Neural progenitor cell (in vitro differentiated cells): ENCODE results near the gene ITPR1.

Source experiments
- CTCF ChIP-seq: fragments of 200-600 bp; sonication (generic); IDR thresholded peaks from 2 replicates; pipeline ENCODE4 v1.5.1; 2017; ENCODE audit warnings: antibody characterized with exemption, mild to moderate bottlenecking
- EZH2 ChIP-seq: fragments of 200-600 bp; sonication (generic); IDR thresholded peaks from 2 replicates; pipeline ENCODE4 v1.6.1; 2017; ENCODE audit warnings: antibody characterized with exemption, mild to moderate bottlenecking, moderate library complexity
- EZH2phosphoT487 ChIP-seq: fragments of 200-600 bp; sonication (generic); IDR thresholded peaks from 2 replicates; pipeline ENCODE4 v1.6.1; 2017; ENCODE audit warnings: antibody characterized with exemption

GRCh38 chr3:4634894-4635293 is 141.7 kb downstream of the ITPR1 start:
- no peak for TF ChIP-seq CTCF
- TF ChIP-seq EZH2 = no peak
- TF ChIP-seq EZH2phosphoT487 = no peak
